Stimulated activated CD8-positive, alpha-beta memory T cell treated with anti-CD3 and anti-CD28 coated beads, Interleukin-4, amount 100 ng/mL, for 48 hours (primary cell): ENCODE data around the gene RNASEH2C.
"Not testable (repeated sequence)": the region's sequence is repeated elsewhere in the genome, so short reads cannot be mapped to it uniquely, and the experiment has no call there.

Experiments used
- DNase-seq: peaks from one replicate; pipeline ENCODE4 v3.0.0-alpha.2; 2020

The RNASEH2C gene

GRCh38 chr11:65720211-65720934 lies at the start of gene RNASEH2C:
RNASEH2C (minus strand) TSS chr11:65720798; CDS start chr11:65720758, 40 bp downstream.
- peak; percentile 87 for DNase-seq

DNA sequence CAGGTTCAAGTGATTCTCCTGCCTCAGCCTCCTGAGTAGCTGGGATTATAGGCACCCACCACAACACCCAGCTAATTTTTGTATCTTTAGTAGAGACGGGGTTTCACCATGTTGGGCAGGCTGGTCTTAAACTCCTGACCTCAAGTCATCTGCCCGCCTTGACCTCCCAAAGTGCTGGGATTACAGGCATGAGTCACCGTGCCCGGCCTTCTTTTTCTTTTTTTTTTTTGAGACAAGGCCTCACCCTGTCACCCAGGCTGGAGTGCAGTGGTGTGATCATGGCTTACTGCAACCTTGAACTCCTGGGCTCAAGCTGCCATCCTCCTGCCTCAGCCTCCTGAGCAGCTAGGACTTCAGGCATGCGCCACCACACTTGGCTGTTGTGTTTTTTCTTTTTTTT lies 47.2 kb upstream of the RNASEH2C start:
- DNase-seq, result not testable (repeated sequence)

DNA sequence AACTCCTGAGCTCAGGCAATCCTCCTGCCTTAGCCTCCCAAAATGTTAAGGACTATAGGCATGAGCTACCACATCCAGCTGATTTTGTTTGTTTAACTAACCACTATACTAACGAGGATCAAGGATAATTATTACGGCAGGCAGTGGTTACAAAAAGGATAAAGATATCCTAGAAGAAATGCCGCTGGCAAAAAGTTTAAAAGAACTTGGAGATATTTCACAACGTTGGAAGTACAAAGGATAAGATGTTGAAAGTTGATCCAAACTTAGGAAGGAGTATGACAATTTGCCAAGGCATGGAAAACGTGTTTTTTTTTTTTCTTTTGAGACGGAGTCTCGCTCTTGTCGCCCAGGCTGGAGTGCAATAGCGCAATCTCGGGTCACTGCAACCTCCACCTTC lies 46.8 kb upstream of the RNASEH2C start:
- no peak for DNase-seq

DNA sequence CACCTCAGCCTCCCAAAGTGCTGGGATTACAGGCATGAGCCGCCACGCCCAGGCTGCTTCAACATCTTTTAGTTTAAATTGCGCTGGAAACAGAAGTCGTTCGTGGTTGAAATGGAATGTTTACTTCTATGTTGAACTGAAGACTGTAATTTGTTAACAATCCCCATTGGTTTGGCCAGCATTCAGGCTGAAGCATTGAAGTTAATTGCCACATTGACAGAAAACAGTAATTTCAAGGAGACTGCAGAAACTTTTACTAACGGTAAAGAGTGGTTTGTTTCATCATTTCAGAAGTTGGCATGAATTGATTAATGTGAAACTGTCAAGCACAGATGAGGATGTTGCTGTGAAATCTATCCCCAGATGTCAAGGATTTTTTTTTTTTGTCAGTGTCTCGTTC lies 45.9 kb upstream of the RNASEH2C start:
- DNase-seq, result no peak

DNA sequence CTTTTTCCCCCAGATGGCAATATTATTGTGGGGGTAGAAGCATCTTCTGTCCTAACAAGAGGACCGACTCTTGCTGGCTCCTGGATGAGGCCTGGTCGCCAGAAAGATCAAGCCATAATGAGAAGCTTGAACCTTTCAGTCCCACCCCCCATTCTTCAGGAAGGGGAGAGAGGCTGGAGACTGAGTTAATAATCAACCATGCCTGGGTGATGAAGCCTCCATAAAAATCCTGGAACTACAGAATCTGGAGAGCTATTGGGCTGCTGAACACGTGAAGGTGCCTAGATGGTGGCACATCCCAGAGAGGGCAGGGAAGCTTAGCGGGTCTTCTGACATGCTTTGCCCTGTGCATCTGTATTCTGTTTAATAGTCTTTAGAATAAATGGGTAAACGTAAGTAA lies 43.8 kb upstream of the RNASEH2C start:
- no peak for DNase-seq

DNA sequence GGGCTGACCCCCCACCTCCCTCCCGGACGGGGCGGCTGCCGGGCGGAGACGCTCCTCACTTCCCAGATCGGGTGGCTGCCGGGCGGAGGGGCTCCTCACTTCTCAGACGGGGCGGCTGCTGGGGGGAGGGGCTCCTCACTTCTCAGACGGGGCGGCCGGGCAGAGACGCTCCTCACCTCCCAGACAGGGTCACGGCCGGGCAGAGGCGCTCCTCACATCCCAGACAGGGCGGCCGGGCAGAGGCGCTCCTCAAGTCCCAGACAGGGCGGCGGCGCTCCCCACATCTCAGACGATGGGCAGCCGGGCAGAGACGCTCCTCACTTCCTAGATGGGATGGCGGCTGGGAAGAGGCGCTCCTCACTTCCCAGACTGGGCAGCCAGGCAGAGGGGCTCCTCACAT lies 42.2 kb upstream of the RNASEH2C start:
- not testable (repeated sequence) for DNase-seq

- DNase-seq, result not testable (repeated sequence)
Observed at GRCh38 chr11:65762169-65762568, 41.6 kb upstream of the RNASEH2C start.

GRCh38 chr11:65745049-65745448 lies 24.5 kb upstream of the RNASEH2C start:
- no peak for DNase-seq

- no peak for DNase-seq
Observed at GRCh38 chr11:65744699-65745042, 24.1 kb upstream of the RNASEH2C start.

GRCh38 chr11:65744026-65744698 lies 23.6 kb upstream of the RNASEH2C start:
- DNase-seq, result no peak

DNA sequence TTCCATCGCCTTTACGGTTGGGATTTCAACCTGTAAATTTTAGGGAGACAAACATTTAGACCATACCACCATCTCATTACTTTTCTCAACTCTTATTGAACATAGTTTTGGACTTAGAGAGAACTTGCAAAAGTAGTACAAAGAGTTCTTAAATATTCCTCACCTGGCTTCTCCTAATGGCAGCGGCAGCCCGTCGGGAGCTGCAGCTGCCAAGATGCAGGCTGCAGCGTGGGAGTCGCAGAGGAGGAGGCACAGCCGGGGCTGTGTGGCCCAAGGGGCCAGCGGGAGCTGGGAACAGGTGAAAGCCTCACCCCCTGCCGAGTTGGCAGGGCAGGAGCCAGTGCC lies 23.1 kb upstream of the RNASEH2C start:
- DNase-seq, result no peak

GRCh38 chr11:65742353-65742752 lies 21.8 kb upstream of the RNASEH2C start:
- no peak for DNase-seq

DNA sequence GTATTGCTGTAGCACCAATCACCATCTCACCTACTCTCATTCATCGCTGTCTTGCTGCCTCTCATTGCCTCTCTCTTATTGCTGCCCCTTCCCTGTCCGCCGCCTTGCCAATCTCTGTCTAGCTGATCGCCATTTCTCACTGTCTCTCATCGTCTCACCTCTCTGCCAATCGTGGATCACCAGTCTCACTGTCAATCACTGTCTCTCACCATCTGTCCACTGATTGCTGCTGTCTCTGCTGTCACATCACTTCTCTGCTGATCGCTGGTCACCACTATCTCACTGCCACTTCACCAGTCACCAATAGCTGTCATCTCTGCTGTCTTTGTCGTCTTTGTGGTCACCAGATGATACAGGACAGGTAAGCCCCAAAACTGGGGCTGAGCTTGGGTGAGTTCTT lies 20.6 kb upstream of the RNASEH2C start:
- no peak for DNase-seq

DNA sequence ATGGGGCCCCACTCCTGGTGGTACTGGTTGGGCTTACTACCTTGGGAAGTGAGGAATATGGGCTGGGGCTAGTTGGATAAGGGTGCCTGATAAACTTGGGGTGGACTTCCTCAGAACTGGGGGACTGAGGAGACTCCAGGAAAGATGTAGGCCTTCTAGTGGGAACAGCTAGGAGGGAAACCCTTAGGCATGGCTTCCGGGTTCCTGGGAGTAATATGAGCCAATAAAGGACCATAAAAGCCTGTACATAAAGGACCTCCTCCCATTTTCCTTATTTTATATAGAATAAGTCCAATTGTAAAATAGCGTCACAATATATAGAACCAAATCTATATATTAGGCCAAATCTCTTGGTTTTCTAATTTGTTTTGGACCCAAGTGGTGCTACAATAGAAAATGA lies 18.4 kb upstream of the RNASEH2C start:
- DNase-seq, result no peak

DNA sequence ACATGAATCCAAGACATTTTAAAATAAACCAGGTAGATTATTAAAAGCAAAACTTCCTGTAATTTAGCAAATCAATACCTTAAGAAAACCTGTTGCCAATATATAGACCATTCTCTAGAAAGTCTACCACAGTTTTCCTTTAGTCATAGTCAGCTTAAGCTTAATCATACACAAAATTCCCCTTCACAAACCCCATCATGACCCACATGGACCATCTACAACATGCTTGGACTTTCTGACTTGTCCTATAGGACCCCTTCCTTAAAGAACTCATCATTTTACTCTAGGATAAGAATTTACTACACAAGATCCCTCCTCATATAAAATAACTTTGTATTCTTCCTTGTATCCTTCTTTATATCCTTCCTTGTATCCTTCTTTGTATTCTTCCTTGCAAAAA lies 16.2 kb upstream of the RNASEH2C start:
- no peak for DNase-seq

GRCh38 chr11:65735111-65735510 lies 14.5 kb upstream of the RNASEH2C start:
- not testable (repeated sequence) for DNase-seq

GRCh38 chr11:65730461-65730860 lies 9.9 kb upstream of the RNASEH2C start:
- no peak for DNase-seq

DNA sequence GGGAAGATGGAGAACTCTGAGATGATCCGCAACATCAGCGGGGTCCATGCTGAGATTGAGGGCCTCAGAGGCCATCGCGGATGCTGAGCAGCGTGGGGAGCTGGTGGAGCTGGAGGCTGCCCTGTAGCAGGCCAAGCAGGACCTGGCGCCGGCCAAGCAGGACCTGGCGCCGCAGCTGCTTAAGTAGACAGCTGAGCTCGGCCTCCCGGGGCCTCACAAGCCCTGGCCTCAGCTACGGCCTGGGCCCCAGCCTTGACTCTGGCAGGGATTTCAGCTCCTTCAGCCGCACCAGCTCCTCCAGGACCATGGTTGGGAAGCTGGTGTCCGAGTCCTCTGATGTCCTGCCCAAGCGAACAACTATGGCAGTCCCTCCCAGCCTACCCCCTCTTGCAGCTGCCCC lies 7.3 kb upstream of the RNASEH2C start:
- no peak for DNase-seq

DNA sequence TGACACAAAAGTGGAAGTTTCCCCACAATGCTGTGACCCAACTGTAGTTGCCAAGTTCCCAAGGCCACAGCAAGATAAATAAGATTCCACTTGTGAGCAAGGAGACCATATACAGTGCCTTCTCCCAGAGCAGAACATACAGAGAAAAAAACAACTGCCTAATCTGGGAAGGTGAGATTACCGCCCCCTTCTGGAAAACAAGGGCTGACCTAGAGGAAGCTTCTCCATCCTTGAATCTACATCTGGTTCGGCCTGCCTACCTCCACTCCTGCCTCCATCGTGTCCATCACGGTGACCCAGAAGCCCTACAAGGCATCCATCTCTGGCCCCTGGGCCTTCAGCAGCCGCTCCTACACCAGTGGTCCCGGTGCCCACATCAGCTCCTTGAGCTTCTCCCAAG lies 6.1 kb upstream of the RNASEH2C start:
- DNase-seq, result no peak

DNA sequence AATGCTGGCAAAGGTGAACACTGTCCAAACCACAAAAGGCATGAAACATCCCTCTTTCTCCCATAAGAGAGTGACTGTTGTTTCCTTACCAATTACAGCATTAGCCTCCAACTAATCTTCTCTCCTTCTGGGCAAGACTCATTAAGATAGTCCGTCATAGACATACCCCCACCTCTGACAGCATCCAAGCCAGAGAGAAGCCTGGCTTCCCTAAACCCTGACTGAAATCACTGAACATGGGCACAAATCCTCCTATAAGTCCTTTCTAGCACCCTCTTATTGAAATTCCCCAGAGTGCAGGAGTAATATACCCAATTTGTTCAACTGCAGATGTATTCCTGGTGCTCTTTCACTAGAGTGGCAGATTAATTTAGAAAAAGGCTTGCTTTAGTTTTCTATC lies 1.7 kb upstream of the RNASEH2C start:
- DNase-seq, result no peak

GRCh38 chr11:65719871-65720210 lies 757 bp downstream of the RNASEH2C start:
- DNase-seq, result no peak

DNA sequence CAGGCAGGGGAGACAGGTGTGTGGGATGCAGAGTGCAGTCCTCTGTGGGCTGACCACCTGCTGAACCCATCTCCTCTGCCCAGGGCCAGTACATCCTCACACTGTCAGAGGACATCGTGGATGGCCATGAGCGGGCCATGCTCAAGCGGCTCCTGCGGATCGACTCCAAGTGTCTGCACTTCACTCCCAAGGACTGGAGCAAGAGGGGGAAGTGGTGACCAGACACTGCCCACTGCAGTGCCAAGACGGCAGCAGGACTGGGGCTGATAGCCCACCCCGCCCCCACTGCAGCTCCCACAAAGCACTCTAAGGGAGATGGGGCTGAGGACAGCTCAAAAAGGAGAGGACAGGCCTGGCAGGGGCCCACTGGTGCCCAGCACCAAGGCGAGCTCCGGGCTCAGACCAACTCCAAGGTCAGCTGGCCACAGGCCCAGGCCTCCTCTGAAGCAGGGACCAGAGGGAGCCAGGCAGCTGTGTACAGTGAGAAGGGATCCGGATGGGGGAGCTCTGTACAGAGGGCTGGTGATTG lies 1.6 kb downstream of the RNASEH2C start:
- DNase-seq, result no peak

DNA sequence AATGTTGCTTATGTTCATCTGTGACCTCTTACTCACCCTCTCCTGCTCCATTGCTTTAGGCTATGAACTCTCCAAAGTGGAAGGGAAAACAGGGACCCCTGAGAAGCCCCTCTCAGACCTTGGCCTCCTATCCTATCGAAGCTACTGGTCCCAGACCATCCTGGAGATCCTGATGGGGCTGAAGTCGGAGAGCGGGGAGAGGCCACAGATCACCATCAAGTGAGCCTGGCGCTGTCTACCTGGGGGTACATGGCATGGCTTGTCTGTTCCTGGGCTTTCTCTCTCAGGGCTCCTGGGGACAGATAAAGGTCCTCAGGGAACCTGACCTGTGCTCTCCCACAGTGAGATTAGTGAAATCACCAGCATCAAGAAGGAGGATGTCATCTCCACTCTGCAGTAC lies 2.1 kb downstream of the RNASEH2C start:
- DNase-seq, result no peak

GRCh38 chr11:65717906-65718305 lies 2.7 kb downstream of the RNASEH2C start:
- DNase-seq, result no peak
